ENCODE results near the gene CFAP300. TPM values are rescaled to one million over a fixed set of nuclear protein-coding genes. Genes with fewer than 3 reads are reported as not detected.

CFAP300 gene
- total RNA-seq, 2 donors from 2014 or later: 2.9 to 5.2 TPM

DNA sequence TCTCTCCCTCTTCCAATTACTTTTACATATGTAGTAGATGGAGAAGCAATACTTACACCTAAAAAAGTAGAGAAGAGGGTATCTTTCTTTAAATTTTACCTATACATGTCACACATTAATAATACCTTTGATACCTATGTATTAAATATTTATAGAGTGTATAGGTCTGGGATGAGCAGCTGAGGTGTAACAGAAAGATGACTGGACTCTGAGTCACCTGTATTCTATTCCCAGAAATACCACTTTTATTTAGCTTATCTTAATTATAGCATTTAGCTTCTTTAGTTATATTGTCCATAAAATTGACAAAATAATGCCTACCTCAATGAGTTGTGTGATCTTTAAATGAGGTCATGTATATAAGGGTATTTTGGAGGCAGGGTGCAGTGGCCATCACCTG, 32.4 kb downstream of the CFAP300 start:
- Histone ChIP-seq H3K4me3 (ENCODE audit: low read length) (no peak overlapping the region), H3K9ac (ENCODE audit: extremely low read depth, low read length, poor library complexity, severe bottlenecking) (no peak overlapping the region), H3K36me3 (ENCODE audit: control insufficient read depth, insufficient read depth, low read length) (no peaks in the 10 kb centered on the region), H3K4me1 (ENCODE audit: control insufficient read depth, insufficient read depth, low read length) (no peaks in the 10 kb centered on the region), H3K27me3 (ENCODE audit: control insufficient read depth, insufficient read depth, low read length, poor library complexity, severe bottlenecking) (no peaks in the 10 kb centered on the region), H3K27ac (ENCODE audit: low read depth, low read length) (no peak overlapping the region), H3K9me3 (ENCODE audit: control insufficient read depth, low read length) (no peaks in the 10 kb centered on the region)
- Mint-ChIP-seq H3K36me3 (ENCODE audit: low read depth) (no peaks in the 10 kb centered on the region), H3K4me3 (no peak overlapping the region), H3K27me3 (ENCODE audit: insufficient read depth) (no peaks in the 10 kb centered on the region), H3K4me1 (peaks cover 3% of the 10 kb centered on the region), H3K9me3 (no peaks in the 10 kb centered on the region), H3K27ac (no peak overlapping the region)
- TF ChIP-seq, protein P1, sequence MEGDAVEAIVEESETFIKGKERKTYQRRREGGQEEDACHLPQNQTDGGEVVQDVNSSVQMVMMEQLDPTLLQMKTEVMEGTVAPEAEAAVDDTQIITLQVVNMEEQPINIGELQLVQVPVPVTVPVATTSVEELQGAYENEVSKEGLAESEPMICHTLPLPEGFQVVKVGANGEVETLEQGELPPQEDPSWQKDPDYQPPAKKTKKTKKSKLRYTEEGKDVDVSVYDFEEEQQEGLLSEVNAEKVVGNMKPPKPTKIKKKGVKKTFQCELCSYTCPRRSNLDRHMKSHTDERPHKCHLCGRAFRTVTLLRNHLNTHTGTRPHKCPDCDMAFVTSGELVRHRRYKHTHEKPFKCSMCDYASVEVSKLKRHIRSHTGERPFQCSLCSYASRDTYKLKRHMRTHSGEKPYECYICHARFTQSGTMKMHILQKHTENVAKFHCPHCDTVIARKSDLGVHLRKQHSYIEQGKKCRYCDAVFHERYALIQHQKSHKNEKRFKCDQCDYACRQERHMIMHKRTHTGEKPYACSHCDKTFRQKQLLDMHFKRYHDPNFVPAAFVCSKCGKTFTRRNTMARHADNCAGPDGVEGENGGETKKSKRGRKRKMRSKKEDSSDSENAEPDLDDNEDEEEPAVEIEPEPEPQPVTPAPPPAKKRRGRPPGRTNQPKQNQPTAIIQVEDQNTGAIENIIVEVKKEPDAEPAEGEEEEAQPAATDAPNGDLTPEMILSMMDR (conservative IDR thresholded peaks at IDR 0.05): no peak
- no peak for DNase-seq

DNA sequence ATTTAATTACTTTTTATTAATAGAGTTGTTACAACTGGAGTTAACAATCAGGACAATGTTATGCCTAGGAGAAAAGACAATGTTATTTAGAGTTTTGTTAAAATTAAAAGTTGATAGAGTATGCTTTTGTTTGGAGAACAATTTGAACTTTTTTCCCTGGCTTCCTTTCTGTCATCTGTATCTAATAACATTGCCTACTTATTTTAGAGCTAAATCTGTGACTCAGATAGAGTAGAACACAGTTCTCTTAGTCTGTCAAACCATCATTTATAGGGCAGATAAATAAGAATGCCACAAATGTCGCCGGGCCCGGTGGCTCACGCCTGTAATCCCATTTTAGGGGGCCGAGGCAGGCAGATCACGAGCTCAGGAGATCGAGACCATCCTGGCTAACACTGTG, 34.1 kb downstream of the CFAP300 start:
- no peaks in the 10 kb centered on the region for H3K36me3 ChIP-seq (ENCODE audit: control insufficient read depth, insufficient read depth, low read length)
- 87 to 98% methylated on average over 6 to 7 of the region's 7 CpGs for WGBS, 2 experiments (ENCODE audit: insufficient coverage in 1 of 2, insufficient read length in 1 of 2)
- TF ChIP-seq, protein P1 (conservative IDR thresholded peaks at IDR 0.05): no peak
- H3K9me3 ChIP-seq (ENCODE audit: control insufficient read depth, low read length): no peaks in the 10 kb centered on the region
- Mint-ChIP-seq H3K9me3 (no peaks in the 10 kb centered on the region), H3K4me1 (peaks cover 2% of the 10 kb centered on the region), H3K27ac (no peak overlapping the region), H3K27me3 (ENCODE audit: insufficient read depth) (no peaks in the 10 kb centered on the region), H3K36me3 (ENCODE audit: low read depth) (no peaks in the 10 kb centered on the region), H3K4me3 (no peak overlapping the region)
- H3K4me1 ChIP-seq (ENCODE audit: control insufficient read depth, insufficient read depth, low read length): no peaks in the 10 kb centered on the region
- H3K4me3 ChIP-seq (ENCODE audit: low read length): no peak overlapping the region
- no peak overlapping the region for H3K9ac ChIP-seq (ENCODE audit: extremely low read depth, low read length, poor library complexity, severe bottlenecking)
- no peak for DNase-seq
- no peaks in the 10 kb centered on the region for H3K27me3 ChIP-seq (ENCODE audit: control insufficient read depth, insufficient read depth, low read length, poor library complexity, severe bottlenecking)
- H3K27ac ChIP-seq (ENCODE audit: low read depth, low read length): no peak overlapping the region

DNA sequence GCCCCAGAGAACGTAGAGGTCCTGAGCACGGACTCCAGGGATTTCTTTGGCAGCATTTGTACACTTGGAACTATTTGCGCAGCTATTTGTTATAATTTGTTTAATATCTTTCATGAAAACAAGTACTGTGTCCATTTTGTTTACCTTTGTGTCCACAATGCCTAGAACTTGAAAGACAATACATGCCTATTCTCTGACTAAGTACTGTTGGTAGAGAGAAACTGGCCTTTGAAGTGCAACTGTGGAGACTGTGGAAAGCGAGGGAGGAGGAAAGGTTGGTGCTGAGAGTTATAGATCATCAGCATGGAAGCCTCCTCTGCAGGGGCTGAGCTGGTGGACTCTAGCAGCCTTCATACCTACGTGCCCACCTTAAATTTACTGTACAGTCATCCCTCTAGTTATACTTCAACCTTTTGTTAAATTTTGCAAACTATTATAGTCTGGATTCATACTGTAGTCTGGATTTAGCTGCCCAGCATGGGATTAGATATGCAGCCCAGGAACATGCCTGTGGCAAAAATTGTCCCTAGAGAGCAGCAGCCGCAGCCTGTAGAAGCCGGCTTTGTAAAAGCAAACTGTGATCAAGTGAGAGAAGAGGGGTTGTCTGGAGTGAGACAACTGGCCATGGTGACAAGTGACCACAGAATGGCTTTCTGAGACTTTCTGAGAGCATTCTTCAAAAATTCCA, 38.8 kb downstream of the CFAP300 start:
- H3K27me3 Mint-ChIP-seq (ENCODE audit: insufficient read depth): no peaks in the 10 kb centered on the region
- H3K9ac ChIP-seq (ENCODE audit: extremely low read depth, low read length, poor library complexity, severe bottlenecking): no peak overlapping the region
- H3K9me3 ChIP-seq (ENCODE audit: control insufficient read depth, low read length): no peaks in the 10 kb centered on the region
- no peaks in the 10 kb centered on the region for H3K36me3 ChIP-seq (ENCODE audit: control insufficient read depth, insufficient read depth, low read length)
- H3K4me1 ChIP-seq (ENCODE audit: control insufficient read depth, insufficient read depth, low read length): no peaks in the 10 kb centered on the region
- no peaks in the 10 kb centered on the region for H3K27me3 ChIP-seq (ENCODE audit: control insufficient read depth, insufficient read depth, low read length, poor library complexity, severe bottlenecking)
- no peaks in the 10 kb centered on the region for H3K36me3 Mint-ChIP-seq (ENCODE audit: low read depth)
- no peak overlapping the region for H3K27ac ChIP-seq (ENCODE audit: low read depth, low read length)
- H3K4me3 Mint-ChIP-seq: no peak overlapping the region
- no peaks in the 10 kb centered on the region for H3K9me3 Mint-ChIP-seq
- H3K4me1 Mint-ChIP-seq: peaks cover 2% of the 10 kb centered on the region
- no peak for DNase-seq
- no peak overlapping the region for H3K4me3 ChIP-seq (ENCODE audit: low read length)
- H3K27ac Mint-ChIP-seq: no peak overlapping the region
- TF ChIP-seq, protein P1 (conservative IDR thresholded peaks at IDR 0.05): no peak
- 95 to 98% methylated on average over 6 to 7 of the region's 7 CpGs for WGBS, 2 experiments (ENCODE audit: insufficient coverage in 1 of 2, insufficient read length in 1 of 2)
